Measurements from ENCODE around the gene MYL5.
"Not testable (repeated sequence)": the region's sequence is repeated elsewhere in the genome, so short reads cannot be mapped to it uniquely, and the experiment has no call there.

Gene MYL5

DNA sequence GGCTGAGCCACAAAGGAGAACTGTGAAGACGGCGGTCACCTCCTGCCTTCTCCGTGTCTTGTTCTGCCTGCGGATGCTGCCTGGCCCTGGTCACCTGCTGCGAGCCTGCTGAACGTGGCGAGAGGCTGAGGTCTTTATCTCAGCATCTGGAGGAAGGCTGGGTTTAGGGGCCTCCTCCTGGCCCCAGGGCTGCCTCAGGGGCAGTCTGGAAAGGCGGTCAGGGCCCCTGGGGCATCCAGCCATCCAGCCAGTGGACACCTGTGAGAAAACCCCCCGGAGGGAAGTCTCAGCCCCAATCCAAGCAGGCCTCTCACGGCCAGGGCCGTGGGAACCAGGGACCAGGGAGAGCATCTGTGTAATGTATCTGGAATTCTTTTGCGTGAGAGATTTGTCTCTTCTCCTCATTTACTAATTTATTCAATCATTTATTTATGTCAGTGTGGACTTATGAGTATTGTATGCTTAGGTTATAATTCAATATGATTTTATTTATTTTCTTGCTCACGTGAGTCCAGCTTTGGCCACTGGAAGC is 37.6 kb upstream of the MYL5 start:
- DNase-seq: no peak

DNA sequence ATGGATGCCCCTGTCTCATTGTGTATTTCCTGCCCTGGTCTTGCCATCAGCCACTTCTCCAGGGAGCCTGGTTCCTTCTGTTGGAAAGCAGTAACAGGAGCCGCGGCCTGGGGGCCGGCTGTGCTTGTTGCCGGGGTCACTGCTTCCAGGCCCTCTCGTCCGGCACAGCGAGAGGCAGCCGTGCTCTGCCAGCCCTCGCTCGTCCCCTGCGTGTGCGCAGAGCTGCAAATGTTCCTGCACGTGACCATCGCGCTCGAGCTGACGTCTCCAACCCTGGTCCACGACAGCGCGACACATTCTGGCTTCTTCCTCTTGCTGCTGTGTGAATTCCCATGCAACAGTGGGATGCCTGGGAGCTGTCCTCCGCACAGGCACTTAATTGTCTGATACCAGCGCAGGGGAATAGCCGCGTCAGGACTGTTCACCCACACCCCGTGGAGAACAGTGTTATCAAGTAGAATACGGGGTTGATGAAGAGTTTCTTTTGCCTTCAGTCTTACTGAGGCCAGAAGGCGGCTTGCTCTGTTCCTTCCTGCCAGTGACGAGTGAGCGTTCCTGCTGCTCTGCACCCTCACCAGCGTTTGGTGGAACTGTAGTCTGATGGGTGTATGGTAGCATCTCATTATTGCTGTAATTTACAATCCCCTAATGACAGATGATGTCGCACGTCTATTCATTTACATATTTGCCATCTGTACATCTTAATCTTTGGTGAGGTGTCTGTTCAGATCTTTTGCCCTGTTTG is 36.6 kb upstream of the MYL5 start:
- DNase-seq: no peak

DNA sequence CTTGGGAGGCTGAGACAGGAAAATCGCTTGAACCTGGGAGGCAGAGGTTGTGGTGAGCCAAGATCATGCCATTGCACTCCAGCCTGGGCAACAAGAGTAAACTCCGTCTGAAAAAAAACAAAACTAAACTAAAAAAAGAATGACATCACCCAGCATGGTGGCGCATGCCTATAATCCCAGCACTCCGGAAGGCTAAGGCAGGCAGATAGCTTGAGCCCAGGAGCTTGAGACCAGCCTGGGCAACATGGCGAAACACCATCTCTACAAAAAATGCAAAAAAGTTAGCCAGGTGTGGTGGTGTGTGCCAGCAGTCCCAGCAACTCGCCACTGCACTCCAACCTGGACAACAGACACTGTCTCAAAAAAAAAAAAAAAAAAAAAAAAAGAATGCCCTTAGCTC is 32.0 kb upstream of the MYL5 start:
- DNase-seq: not testable (repeated sequence)

DNA sequence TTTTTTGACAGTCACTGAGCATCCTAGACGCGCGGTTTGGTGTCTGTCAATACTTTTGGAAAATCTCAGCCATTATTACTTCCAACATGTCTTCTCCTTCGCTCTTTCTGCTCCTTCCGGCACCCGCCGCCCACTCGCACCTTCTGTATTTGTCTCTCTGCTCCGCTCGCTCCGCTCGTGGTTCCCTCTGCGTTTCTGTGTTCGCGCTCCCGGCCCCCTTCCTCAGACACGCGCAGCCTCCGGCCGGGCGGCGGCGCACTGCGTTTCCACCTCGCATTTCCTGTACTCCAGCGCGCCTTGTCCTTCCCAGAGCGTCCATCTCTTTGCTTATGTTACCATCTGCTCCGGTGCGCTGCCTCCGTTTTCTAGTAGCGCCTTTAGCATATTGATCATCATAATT is 27.9 kb upstream of the MYL5 start:
- no peak for DNase-seq

DNA sequence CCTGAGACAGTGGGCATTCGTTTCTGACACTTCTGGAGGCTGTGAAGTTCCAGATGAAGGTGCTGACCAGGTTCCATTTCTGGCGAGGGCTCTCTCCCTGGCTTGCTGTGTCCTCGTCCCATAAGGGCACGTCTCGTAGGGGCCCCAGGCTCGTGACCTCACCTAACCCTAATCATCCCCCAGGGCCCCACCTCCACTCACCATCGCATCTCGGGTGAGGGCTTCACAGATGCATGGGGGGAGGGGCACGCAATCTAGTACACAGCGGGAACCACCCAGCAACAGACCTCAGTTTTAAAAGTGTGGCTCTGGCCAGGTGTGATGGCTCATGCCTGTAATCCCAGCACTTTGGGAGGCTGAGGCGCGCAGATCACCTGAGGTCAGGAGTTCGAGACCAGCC is 26.9 kb upstream of the MYL5 start:
- no peak for DNase-seq

- no peak for DNase-seq
These were observed 25.6 kb upstream of the MYL5 start for GRCh38 chr4:648579-649292.

DNA sequence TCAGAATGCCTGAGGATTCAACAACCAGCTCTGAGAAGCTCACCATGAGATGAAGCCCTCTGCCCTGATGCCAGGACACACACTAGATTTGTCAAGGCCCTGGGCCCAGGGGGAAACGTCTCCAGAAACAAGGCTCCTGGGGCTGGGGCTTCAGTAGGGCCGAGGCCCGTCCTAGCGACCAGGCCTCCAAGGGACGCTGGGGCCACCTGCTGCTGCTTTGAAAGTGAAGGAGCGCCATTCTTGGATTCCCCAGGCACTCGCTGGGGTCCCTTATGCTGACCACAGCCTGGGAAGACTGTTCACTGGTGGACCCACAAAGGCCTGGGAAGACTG is 25.1 kb upstream of the MYL5 start:
- DNase-seq: no peak

DNA sequence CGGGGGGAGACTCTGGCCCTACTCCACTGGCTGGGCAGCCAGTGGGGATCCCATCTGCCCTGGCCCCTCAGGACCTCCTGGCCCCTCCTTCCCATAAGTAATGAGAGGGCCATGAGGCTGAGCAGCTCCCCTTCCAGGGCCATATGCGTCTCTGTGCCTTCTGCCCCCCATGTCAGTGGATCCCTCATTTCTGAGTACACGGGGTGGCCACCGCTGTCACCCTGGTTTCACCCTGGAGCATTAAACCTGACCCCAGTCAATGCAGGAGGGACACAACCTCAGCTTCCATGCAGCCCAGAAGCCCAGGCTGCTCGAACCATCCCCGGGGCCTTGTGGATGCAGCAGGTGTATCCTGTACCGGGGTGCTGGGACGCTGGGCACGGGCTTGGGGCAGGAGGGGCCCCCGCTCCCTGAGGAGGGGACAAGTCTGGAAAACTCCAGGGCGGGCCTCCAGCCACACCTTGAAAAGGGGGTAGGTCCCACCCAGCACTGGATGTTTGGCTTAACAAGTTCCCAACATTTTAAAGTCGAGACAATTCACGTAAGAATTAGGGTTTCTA is 24.5 kb upstream of the MYL5 start:
- no peak for DNase-seq

- no peak for DNase-seq
These were observed 23.9 kb upstream of the MYL5 start for GRCh38 chr4:650461-650860.

DNA sequence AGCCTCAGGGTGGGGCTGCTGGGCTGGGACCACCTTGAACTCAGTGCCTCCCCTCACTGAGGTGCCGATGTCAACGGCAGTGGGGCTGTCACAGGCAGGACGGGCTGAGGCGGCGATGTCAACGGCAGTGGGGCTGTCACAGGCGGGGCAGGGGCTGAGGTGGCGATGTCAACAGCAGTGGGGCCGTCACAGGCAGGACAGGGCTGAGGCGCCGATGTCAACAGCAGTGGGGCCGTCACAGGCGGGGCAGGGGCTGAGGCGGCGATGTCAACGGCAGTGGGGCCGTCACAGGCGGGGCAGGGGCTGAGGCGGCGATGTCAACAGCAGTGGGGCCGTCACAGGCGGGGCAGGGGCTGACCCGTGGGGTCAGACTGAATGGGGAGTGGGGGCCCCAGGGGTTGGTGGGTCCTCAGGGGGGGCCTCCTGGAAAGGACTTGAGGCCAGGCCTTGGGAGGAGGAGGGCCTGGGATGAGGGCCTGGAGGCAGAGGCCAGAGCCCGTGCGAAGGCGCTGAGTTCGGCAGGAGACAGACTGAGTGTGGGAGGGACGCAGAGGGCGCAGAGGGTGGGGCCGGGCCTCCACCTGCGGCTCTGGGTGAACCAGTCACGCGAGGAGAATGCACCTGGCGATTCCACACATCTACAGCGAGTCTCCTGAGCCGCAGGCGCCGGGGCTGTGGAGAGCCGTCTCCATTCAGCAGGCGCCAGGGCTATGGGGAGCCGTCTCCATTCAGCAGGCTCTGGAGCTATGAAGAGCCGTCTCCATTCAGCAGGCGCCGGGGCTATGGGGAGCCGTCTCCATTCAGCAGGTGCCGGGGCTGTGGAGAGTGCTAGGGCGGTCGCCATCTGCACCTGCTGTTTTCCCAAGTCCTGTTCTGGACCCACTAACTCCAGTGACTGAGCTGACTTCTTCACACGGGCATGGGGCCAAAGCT is 23.1 kb upstream of the MYL5 start:
- DNase-seq: no peak

DNA sequence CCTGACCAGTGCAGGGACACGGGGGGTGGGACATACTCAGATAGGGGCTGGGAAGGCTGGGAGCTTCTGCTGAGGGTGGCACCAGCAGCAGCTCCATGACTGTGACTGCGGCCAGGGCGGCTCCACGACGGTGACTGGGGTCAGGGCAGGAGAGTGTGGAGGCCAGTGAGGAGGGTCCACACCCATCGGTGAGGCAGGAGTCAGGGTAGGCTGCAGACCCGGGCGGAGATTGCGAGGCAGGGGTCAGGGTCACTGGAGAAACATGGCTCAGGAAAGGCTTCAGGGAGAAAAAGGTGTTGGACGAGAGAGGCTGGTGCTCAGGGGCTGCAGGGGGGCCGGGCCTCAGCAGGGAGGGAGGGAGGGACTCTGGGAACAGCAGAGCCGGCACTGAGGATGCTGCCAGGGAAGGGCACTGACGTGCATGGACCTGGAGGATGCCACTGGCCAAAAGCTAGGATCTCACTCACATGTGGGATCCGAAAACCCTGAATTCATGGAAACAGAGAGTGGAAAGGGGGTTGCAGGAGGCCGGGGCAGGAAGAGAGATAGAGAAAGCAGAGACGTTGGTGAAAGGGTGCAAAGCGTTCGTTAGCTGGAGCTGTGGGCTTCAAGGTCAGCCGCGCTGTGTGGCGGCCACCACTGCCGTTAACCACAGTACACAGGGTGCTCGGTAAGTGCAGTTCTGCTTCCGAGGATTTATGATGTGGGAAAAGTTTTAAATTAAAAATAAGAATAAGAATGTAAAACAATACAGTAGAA is 22.3 kb upstream of the MYL5 start:
- DNase-seq: no peak

DNA sequence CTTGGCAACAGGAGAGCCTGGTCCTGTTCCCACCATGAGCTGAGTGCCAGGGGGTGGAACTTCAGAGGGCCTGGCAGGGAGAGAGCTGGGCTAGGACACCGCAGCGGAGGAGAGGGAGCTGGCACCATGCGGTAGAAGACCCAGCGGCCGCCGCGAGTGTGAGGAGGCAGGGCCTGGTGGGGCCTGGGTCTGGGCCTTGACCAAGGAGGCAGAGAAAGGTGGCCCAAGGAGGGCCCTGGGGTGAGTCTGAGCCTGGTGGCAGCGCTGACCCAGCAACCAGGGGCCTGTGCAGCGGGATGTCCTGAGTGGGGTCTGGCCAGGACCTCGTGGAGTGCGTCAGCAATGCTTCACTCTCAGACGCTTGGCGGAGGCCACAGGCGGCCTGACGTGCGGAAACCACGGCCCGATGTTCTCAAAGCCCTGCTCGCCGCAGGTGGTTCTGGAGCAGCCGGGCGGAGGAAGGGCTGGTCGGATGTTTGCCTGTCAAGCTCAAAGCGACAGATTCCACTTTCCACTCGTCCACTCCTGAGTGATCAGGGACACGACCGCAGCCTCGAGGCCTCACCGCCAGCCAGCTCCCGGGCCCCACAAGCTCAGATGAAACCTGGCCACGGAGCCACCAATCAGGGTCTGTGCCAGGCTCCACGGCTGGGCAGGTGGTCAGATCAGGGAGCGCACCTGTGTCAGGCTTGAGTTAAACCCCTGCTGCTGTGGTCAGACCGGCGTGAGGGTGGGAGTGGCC is 21.1 kb upstream of the MYL5 start:
- DNase-seq: no peak

GRCh38 chr4:653831-654502 is 20.4 kb upstream of the MYL5 start:
- DNase-seq: no peak

DNA sequence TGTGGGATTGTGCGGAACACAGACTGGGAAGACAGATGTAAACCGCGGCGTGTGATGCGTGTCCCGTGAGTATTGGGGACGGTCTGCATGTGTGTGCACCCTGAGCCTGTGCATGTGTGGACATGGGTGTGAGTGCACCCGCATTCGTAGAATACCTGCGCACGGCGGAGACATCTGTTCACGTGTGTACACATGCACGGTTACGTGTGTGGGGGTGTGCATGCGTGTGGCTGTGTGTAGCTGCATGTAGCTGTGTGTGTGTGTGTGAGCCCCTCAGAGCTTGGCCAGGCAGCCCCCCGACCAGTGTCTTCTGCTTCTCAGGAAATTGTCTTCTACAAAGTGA is 19.9 kb upstream of the MYL5 start:
- no peak for DNase-seq

GRCh38 chr4:654871-655463 is 19.4 kb upstream of the MYL5 start:
- no peak for DNase-seq

DNA sequence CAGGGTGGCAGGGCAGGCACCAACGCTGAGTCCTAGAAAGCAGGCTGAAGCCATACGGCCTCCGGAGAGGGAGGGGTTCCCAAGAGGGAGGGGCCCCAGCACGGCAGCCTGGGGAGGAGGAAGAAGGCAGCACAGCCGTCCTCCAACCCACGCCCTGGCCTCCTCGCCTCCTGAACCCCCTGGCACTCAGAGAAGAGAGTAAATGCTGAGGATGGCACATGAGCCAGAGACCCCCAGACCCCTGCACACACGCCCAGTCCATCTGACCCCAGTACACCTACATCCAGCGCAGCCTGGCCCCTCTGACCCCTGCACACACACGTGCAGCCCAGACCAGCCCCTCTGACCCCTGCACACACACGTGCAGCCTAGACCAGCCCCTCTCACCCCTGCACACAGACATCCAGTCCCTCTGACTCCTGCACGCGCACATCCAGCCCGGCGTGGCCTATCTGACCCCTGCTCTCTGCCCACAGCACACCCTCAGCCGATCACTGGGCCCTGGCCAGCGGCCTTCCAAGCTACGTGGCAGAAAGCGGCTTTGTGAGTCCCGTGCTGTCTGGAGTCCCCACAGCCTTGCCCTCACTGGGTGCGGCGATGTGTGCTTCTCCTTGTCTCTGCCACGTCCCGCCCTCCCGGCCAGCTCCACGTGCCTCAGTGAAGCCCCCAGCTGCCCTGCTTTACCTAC is 18.7 kb upstream of the MYL5 start:
- DNase-seq: no peak

DNA sequence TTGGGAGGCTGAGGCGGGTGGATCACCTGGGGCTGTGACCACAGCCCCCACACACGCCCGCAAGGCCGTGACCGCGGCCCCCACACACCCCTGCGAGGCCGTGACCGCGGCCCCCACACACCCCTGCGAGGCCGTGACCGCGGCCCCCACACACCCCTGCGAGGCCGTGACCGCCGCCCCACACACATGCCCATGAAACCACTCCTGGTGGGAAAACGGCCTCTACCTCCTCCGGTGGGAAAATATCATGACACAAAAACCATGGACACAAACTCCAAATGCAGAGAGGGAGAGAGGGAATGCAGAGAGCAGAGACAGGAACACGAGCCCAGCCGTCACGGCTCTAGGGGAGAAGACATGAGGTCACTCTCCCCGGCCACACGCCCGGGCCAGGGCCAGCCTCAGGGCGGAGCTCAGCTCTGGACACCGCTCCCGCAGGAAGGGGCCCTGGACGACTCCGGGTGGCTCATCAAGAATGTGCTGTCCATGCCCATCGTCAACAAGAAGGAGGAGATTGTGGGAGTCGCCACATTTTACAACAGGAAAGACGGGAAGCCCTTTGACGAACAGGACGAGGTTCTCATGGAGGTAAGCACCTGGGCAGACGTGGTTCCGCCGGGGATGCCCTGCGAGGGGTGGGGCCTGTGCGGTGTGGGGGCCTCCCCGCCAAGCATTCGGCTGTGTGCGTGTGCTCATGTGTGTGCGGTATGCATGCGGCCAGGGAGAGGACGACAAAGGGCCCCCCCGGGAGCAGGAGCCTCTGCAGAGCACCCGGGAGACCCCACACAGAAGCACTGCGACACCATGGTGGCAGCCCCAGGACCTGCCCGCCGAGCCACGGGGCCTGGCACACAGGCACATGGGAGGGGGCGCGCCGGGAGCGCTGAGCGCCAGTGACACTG is 17.7 kb upstream of the MYL5 start:
- no peak for DNase-seq

- DNase-seq: no peak
These were observed 17.0 kb upstream of the MYL5 start for GRCh38 chr4:657338-657833.
